T-cell (primary cell): ENCODE measurements around the gene FOXN3. TPM values are rescaled to one million over a fixed set of nuclear protein-coding genes. Genes with fewer than 3 reads are reported as not detected.

Experiments used
- ATAC-seq, 4 experiments: fragments of 200-7000 bp in 3 of 4; fragments of 150-1000 bp in 1 of 4; cut with Tn5 transposase; replicated peaks in 1 of 4; 1 replicate in 3 of 4; 2 replicates in 1 of 4; pipeline ENCODE4 v1.10.0; 2021; ENCODE audit warnings: moderate library complexity in 3 of 4, mild to moderate bottlenecking in 2 of 4, moderate number of reproducible peaks in 1 of 4
- CTCF ChIA-PET, 2 donors: fragments of 300-600 bp; sonication (Branson Sonifier 250); formaldehyde crosslinking; loops; one replicate each; lab custom pipeline; 2022; ENCODE audit warnings: antibody characterized with exemption in 2 of 2; lab: Charles Lee
- POLR2A ChIA-PET, 2 donors: fragments of 300-600 bp; sonication (Branson Sonifier 250); formaldehyde crosslinking; loops; one replicate each; lab custom pipeline; 2022; ENCODE audit warnings: antibody characterized with exemption in 2 of 2; lab: Charles Lee
- DNase-seq, 35 experiments: peaks; one replicate each; pipeline versions ENCODE4 v3.0.0 to v3.0.0-alpha.2; 2013 to 2023
- H3K27ac ChIP-seq: one replicate; pipeline ENCODE4 v1.5.1; 2013; ENCODE audit warnings: low read length
- H3K27me3 ChIP-seq, 2 experiments: replicated peaks in 1 of 2; 1 replicate in 1 of 2; 2 replicates in 1 of 2; pipeline versions ENCODE4 v1.6.1 to v1.7.0; 2013; ENCODE audit warnings: low read length in 1 of 2, mixed read lengths in 1 of 2; ENCODE audit not compliant: control insufficient read depth in 2 of 2, insufficient read depth in 2 of 2; ENCODE audit errors: extremely low read depth in 1 of 2
- H3K36me3 ChIP-seq, 2 donors: 1 replicate in 1 of 2; 2 replicates in 1 of 2; pipeline versions ENCODE4 v1.6.1 to v1.7.0; 2013; ENCODE audit warnings: low read length in 1 of 2; ENCODE audit not compliant: control insufficient read depth in 2 of 2, insufficient read depth in 1 of 2; ENCODE audit errors: extremely low read depth in 1 of 2
- H3K4me1 ChIP-seq, 2 experiments: 1 replicate in 1 of 2; 2 replicates in 1 of 2; pipeline versions ENCODE4 v1.6.1 to v1.7.0; 2013; ENCODE audit warnings: low read length in 2 of 2, mixed read lengths in 1 of 2; ENCODE audit not compliant: insufficient read depth in 2 of 2, control insufficient read depth in 1 of 2; ENCODE audit errors: extremely low read depth in 1 of 2
- H3K4me3 ChIP-seq, 2 donors: 1 replicate in 1 of 2; 2 replicates in 1 of 2; pipeline versions ENCODE4 v1.5.1 to v1.7.0; 2013; ENCODE audit warnings: mild to moderate bottlenecking in 2 of 2, low read length in 1 of 2, moderate library complexity in 1 of 2; ENCODE audit not compliant: control insufficient read depth in 1 of 2; ENCODE audit errors: extremely low read depth in 1 of 2
- H3K9me3 ChIP-seq: 2 replicates; pipeline ENCODE4 v1.7.0; 2013
- H3K27ac Mint-ChIP-seq, 2 donors: one replicate each; pipeline ENCODE4 v1.8.0; 2020 to 2021; ENCODE audit warnings: mild to moderate bottlenecking in 2 of 2, mixed read lengths in 2 of 2
- H3K27me3 Mint-ChIP-seq, 2 donors: one replicate each; pipeline ENCODE4 v1.8.0; 2021 to 2022; ENCODE audit warnings: mixed read lengths in 2 of 2
- H3K36me3 Mint-ChIP-seq: one replicate; pipeline ENCODE4 v1.8.0; 2021; ENCODE audit warnings: mixed read lengths
- H3K4me1 Mint-ChIP-seq, 3 donors: one replicate each; pipeline ENCODE4 v1.8.0; 2020 to 2022; ENCODE audit warnings: mixed read lengths in 3 of 3, mild to moderate bottlenecking in 1 of 3
- H3K4me3 Mint-ChIP-seq, 3 donors: one replicate each; pipeline ENCODE4 v1.8.0; 2020 to 2022; ENCODE audit warnings: mild to moderate bottlenecking in 3 of 3, mixed read lengths in 3 of 3, moderate library complexity in 3 of 3
- H3K9me3 Mint-ChIP-seq, 3 donors: one replicate each; pipeline ENCODE4 v1.8.0; 2020 to 2022; ENCODE audit warnings: mixed read lengths in 3 of 3
- WGBS: methylation state at CpG from one replicate; pipeline ENCODE4 v1.1.5; 2013; ENCODE audit warnings: missing lambda C conversion rate; ENCODE audit not compliant: insufficient coverage; 5-methylcytosine and 5-hydroxymethylcytosine counted together
- total RNA-seq, 35 experiments: library from RNA in 6 of 35; stranded (reverse) in 6 of 35; fragments of 120-200 nt in 1 of 35; gene quantifications; one replicate each; pipeline versions ENCODE4 v1.2.1 to v1.2.4 and lab custom pipeline; 2013 to 2026

The FOXN3 gene
- total RNA-seq, 5 donors from 2014 or later (not counting 1 experiment from before 2014, with no cell fraction given) = 92.8 to 176 (median 103) TPM

DNA sequence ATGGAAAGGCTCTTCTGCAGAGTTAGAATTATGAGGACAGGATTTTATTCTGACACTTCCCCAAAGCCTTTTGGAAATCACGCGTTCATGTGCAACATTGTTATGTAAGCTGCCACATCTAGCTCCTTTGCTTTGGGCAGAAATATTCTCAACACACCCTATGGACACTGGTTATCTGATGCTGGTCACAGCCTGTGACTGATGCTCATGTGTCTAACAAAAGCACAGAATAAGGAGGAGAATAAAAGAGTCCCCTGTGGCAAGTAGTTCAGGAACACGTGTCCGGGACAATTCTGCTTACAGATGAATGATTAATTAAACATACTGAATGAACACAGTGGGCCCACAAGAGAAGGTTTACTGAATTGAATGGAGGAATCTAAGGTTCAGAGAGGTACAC lies 22.1 kb downstream of the FOXN3 start:
- Histone ChIP-seq H3K27me3 (no peaks in the 10 kb centered on the region), H3K36me3 (peaks cover 3 to 5% of the 10 kb centered on the region in 2 donors), H3K4me3 (no peak overlapping the region), H3K9me3 (no peaks in the 10 kb centered on the region), H3K4me1 (peaks cover 3 to 29% of the 10 kb centered on the region in 2 experiments), H3K27ac (no peak overlapping the region)
- Mint-ChIP-seq H3K4me3 (no peak overlapping the region), H3K9me3 (no peaks in the 10 kb centered on the region), H3K4me1 (peaks cover 62 to 82% (median 73%) of the 10 kb centered on the region in 3 donors), H3K36me3 (peaks cover 24% of the 10 kb centered on the region), H3K27ac (no peak overlapping the region), H3K27me3 (no peaks in the 10 kb centered on the region)
- WGBS = 83% methylated on average over 2 of the region's 4 CpGs
- no peak for ATAC-seq
- ChIA-PET CTCF (interaction anchor here in 1 of 2 donors (0.5 to 0.7 kb wide), 2 partner anchors 23 to 277 kb away, joined by 3 to 4 read pairs; no protein-coding TSS in a partner anchor), POLR2A (no interaction called here)
- DNase-seq = no peak

DNA sequence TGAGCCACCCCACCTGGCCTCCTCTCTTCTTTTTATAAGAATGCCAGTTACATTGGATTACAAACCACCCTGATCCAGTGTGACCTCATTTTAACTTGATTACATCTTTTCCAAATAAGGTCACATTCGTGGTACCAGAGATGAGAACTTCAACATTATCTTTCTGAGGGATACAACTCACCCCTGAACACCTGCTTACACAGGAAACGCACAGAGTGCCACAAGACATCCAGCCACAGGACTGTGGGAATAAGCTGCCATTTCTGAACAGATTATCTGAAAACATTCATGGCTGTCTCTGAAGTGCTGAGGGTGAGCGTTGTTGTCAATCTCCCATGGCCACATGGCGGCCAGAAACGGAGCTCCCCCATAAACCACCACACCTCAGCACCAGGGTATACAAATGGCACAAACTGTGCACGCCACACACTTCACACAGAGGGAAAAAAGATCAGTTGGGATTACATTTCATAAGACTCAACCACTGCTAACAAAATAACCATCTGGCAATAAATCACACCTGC lies 23.7 kb downstream of the FOXN3 start:
- Mint-ChIP-seq H3K4me3 (peak overlapping the region in 1 of 3 donors; percentile 55), H3K9me3 (no peaks in the 10 kb centered on the region), H3K4me1 (peaks cover 53 to 76% (median 71%) of the 10 kb centered on the region in 3 donors), H3K27ac (peak overlapping the region; percentile 20 to 40), H3K27me3 (no peaks in the 10 kb centered on the region), H3K36me3 (peaks cover 27% of the 10 kb centered on the region)
- H3K4me1 ChIP-seq = peaks cover 0 to 33% of the 10 kb centered on the region in 2 experiments
- CTCF ChIA-PET = interaction anchor here in 1 of 2 donors (0.6 kb wide), 1 partner anchor 56 kb away, joined by 3 read pairs; no protein-coding TSS in a partner anchor
- POLR2A ChIA-PET = interaction anchor here in 1 of 2 donors (0.6 kb wide), 1 partner anchor 221 kb away, joined by 4 read pairs; no protein-coding TSS in a partner anchor
- H3K27ac ChIP-seq = no peak overlapping the region
- H3K9me3 ChIP-seq = no peaks in the 10 kb centered on the region
- WGBS = 56% methylated on average over 5 of the region's 6 CpGs
- no peak overlapping the region for H3K4me3 ChIP-seq
- DNase-seq = no peak
- ATAC-seq = no peak
- peaks cover 3 to 5% of the 10 kb centered on the region in 2 donors for H3K36me3 ChIP-seq
- H3K27me3 ChIP-seq = no peaks in the 10 kb centered on the region

- H3K4me3 Mint-ChIP-seq = no peak overlapping the region
Measured at GRCh38 chr14:89392181-89392580, 24.9 kb downstream of the FOXN3 start.

GRCh38 chr14:89391556-89391955 lies 25.5 kb downstream of the FOXN3 start:
- H3K4me1 Mint-ChIP-seq = peaks cover 62 to 76% (median 73%) of the 10 kb centered on the region in 3 donors
- Histone ChIP-seq H3K4me1 (peaks cover 2 to 40% of the 10 kb centered on the region in 2 experiments), H3K4me3 (no peak overlapping the region), H3K27me3 (no peaks in the 10 kb centered on the region), H3K36me3 (peaks cover 3 to 5% of the 10 kb centered on the region in 2 donors), H3K27ac (no peak overlapping the region), H3K9me3 (no peaks in the 10 kb centered on the region)
- WGBS = 93% methylated on average over 2 of the region's 8 CpGs
- H3K4me3 Mint-ChIP-seq = no peak overlapping the region
- no peaks in the 10 kb centered on the region for H3K27me3 Mint-ChIP-seq
- peaks cover 20% of the 10 kb centered on the region for H3K36me3 Mint-ChIP-seq
- H3K27ac Mint-ChIP-seq = no peak overlapping the region
- ATAC-seq (no peak), DNase-seq (no peak)
- CTCF ChIA-PET = no interaction called here
- POLR2A ChIA-PET = no interaction called here
- no peaks in the 10 kb centered on the region for H3K9me3 Mint-ChIP-seq

More at GRCh38 chr14:89392181-89392580, 24.9 kb downstream of the FOXN3 start:
- ChIA-PET CTCF (no interaction called here), POLR2A (no interaction called here)
- WGBS = 80% methylated on average over 5 of the region's 5 CpGs
- peaks cover 3 to 5% of the 10 kb centered on the region in 2 donors for H3K36me3 ChIP-seq
- Mint-ChIP-seq H3K4me1 (peaks cover 55 to 74% (median 71%) of the 10 kb centered on the region in 3 donors), H3K27ac (peak overlapping the region; percentile 11 to 12), H3K9me3 (no peaks in the 10 kb centered on the region), H3K36me3 (peaks cover 23% of the 10 kb centered on the region), H3K27me3 (no peaks in the 10 kb centered on the region)
- no peak overlapping the region for H3K27ac ChIP-seq
- H3K4me3 ChIP-seq = no peak overlapping the region
- H3K9me3 ChIP-seq = no peaks in the 10 kb centered on the region
- H3K27me3 ChIP-seq = no peaks in the 10 kb centered on the region
- ATAC-seq = no peak
- peaks cover 0 to 36% of the 10 kb centered on the region in 2 experiments for H3K4me1 ChIP-seq
- DNase-seq = no peak

GRCh38 chr14:89391123-89391522 lies 25.9 kb downstream of the FOXN3 start:
- WGBS = 99% methylated on average over 7 of the region's 9 CpGs
- no peak for ATAC-seq
- peaks cover 3 to 7% of the 10 kb centered on the region in 2 donors for H3K36me3 ChIP-seq
- DNase-seq = no peak
- H3K9me3 Mint-ChIP-seq = no peaks in the 10 kb centered on the region
- H3K9me3 ChIP-seq = no peaks in the 10 kb centered on the region
- H3K27me3 Mint-ChIP-seq = no peaks in the 10 kb centered on the region
- H3K27ac ChIP-seq = no peak overlapping the region
- POLR2A ChIA-PET = no interaction called here
- no peak overlapping the region for H3K27ac Mint-ChIP-seq
- CTCF ChIA-PET = no interaction called here
- peaks cover 64 to 78% (median 76%) of the 10 kb centered on the region in 3 donors for H3K4me1 Mint-ChIP-seq
- no peak overlapping the region for H3K4me3 ChIP-seq
- peaks cover 20% of the 10 kb centered on the region for H3K36me3 Mint-ChIP-seq
- H3K27me3 ChIP-seq = no peaks in the 10 kb centered on the region
- H3K4me3 Mint-ChIP-seq = no peak overlapping the region
- H3K4me1 ChIP-seq = peaks cover 4 to 38% of the 10 kb centered on the region in 2 experiments

- peaks cover 19% of the 10 kb centered on the region for H3K36me3 Mint-ChIP-seq
- H3K4me3 Mint-ChIP-seq = no peak overlapping the region
Measured at GRCh38 chr14:89388853-89389252, 28.2 kb downstream of the FOXN3 start.

More at GRCh38 chr14:89388853-89389252, 28.2 kb downstream of the FOXN3 start:
- Mint-ChIP-seq H3K27ac (no peak overlapping the region), H3K9me3 (no peaks in the 10 kb centered on the region), H3K4me1 (peaks cover 62 to 76% (median 73%) of the 10 kb centered on the region in 3 donors), H3K27me3 (no peaks in the 10 kb centered on the region)
- POLR2A ChIA-PET = no interaction called here
- ATAC-seq (no peak), DNase-seq (no peak)
- Histone ChIP-seq H3K4me3 (no peak overlapping the region), H3K27ac (no peak overlapping the region), H3K9me3 (no peaks in the 10 kb centered on the region), H3K36me3 (peaks cover 3 to 7% of the 10 kb centered on the region in 2 donors), H3K27me3 (no peaks in the 10 kb centered on the region), H3K4me1 (peaks cover 4 to 35% of the 10 kb centered on the region in 2 experiments)
- CTCF ChIA-PET = interaction anchor here in 1 of 2 donors (0.5 kb wide), 1 partner anchor 212 kb away, joined by 4 read pairs; no protein-coding TSS in a partner anchor
- WGBS = 97% methylated on average over 3 of the region's 5 CpGs
